GM23338 (cell line): ENCODE measurements around the gene CD86. TPM values are rescaled to one million over a fixed set of nuclear protein-coding genes. Genes with fewer than 3 reads are reported as not detected.

Experiments used
- ATAC-seq: fragments of 200-7000 bp; cut with Tn5 transposase; 3 replicates; pipeline ENCODE4 v1.9.1; 2020
- DNase-seq: peaks from one replicate; pipeline ENCODE4 v3.0.0-alpha.2; 2015; ENCODE audit warnings: low spot score
- H2AFZ ChIP-seq: fragments of 200-600 bp; sonication (generic); 2 replicates; pipeline ENCODE4 v1.8.0; 2016; ENCODE audit warnings: antibody characterized with exemption, mild to moderate bottlenecking, moderate library complexity
- H3F3A ChIP-seq: fragments of 200-600 bp; sonication (generic); replicated peaks from 2 replicates; pipeline ENCODE4 v1.8.0; 2017; ENCODE audit warnings: antibody characterized with exemption, mixed run types, low read depth
- H3K27ac ChIP-seq: fragments of 200-600 bp; sonication (generic); 2 replicates; pipeline ENCODE4 v1.6.1; 2016; ENCODE audit warnings: low read depth
- H3K27me3 ChIP-seq: fragments of 200-600 bp; sonication (generic); 2 replicates; pipeline ENCODE4 v1.8.0; 2016; ENCODE audit warnings: mild to moderate bottlenecking, mixed run types, moderate library complexity; ENCODE audit not compliant: insufficient read depth
- H3K36me3 ChIP-seq: fragments of 200-600 bp; sonication (generic); 2 replicates; pipeline ENCODE4 v1.8.0; 2016; ENCODE audit warnings: mild to moderate bottlenecking; ENCODE audit not compliant: insufficient read depth
- H3K4me1 ChIP-seq: fragments of 200-600 bp; sonication (generic); 2 replicates; pipeline ENCODE4 v1.8.0; 2016; ENCODE audit warnings: mild to moderate bottlenecking, moderate library complexity; ENCODE audit not compliant: insufficient read depth
- H3K4me2 ChIP-seq: fragments of 200-600 bp; sonication (generic); 2 replicates; pipeline ENCODE4 v1.7.1; 2017; ENCODE audit warnings: mixed run types
- H3K4me3 ChIP-seq: fragments of 200-600 bp; sonication (generic); 2 replicates; pipeline ENCODE4 v1.6.1; 2016; ENCODE audit warnings: mixed run types
- H3K79me2 ChIP-seq: fragments of 200-600 bp; sonication (generic); replicated peaks from 2 replicates; pipeline ENCODE4 v1.8.0; 2017; ENCODE audit warnings: mild to moderate bottlenecking; ENCODE audit not compliant: insufficient read depth
- H3K9me2 ChIP-seq: fragments of 200-600 bp; sonication (generic); 2 replicates; pipeline ENCODE4 v1.8.0; 2017; ENCODE audit not compliant: insufficient read depth
- H4K20me1 ChIP-seq: fragments of 200-600 bp; sonication (generic); replicated peaks from 2 replicates; pipeline ENCODE4 v1.8.0; 2017; ENCODE audit warnings: mild to moderate bottlenecking; ENCODE audit not compliant: insufficient read depth
- H3K27ac Mint-ChIP-seq: 2 replicates; pipeline ENCODE4 v1.8.0; 2020; ENCODE audit warnings: inconsistent platforms, mild to moderate bottlenecking, moderate library complexity, mixed read lengths
- H3K27me3 Mint-ChIP-seq: 3 replicates; pipeline ENCODE4 v1.8.0; 2022; ENCODE audit warnings: low read depth, mild to moderate bottlenecking, moderate library complexity, mixed read lengths, inconsistent platforms; ENCODE audit not compliant: insufficient read depth, poor library complexity
- H3K36me3 Mint-ChIP-seq: 3 replicates; pipeline ENCODE4 v1.8.0; 2021; ENCODE audit warnings: low read depth, mild to moderate bottlenecking, inconsistent platforms, moderate library complexity, mixed read lengths
- H3K4me1 Mint-ChIP-seq: 3 replicates; pipeline ENCODE4 v1.8.0; 2020; ENCODE audit warnings: mild to moderate bottlenecking, inconsistent platforms, mixed read lengths
- H3K4me3 Mint-ChIP-seq: 3 replicates; pipeline ENCODE4 v1.8.0; 2021; ENCODE audit warnings: moderate library complexity, mild to moderate bottlenecking, inconsistent platforms, mixed read lengths
- H3K9me3 Mint-ChIP-seq: 3 replicates; pipeline ENCODE4 v1.8.0; 2020; ENCODE audit warnings: moderate library complexity, mild to moderate bottlenecking, inconsistent platforms, mixed read lengths
- EZH2phosphoT487 ChIP-seq: fragments of 200-600 bp; sonication (generic); IDR thresholded peaks from one replicate; pipeline ENCODE4 v1.8.1; 2018; ENCODE audit warnings: antibody characterized with exemption; ENCODE audit not compliant: unreplicated experiment
- JUNB ChIP-seq: IDR thresholded peaks from one replicate; pipeline ENCODE4 v1.6.1; 2016; ENCODE audit warnings: antibody characterized with exemption; ENCODE audit not compliant: unreplicated experiment
- NANOG ChIP-seq: IDR thresholded peaks from 2 replicates; pipeline ENCODE4 v1.6.1; 2016; ENCODE audit warnings: antibody characterized with exemption, borderline replicate concordance
- REST ChIP-seq: IDR thresholded peaks from one replicate; pipeline ENCODE4 v1.6.1; 2018; ENCODE audit warnings: antibody characterized with exemption; ENCODE audit not compliant: unreplicated experiment
- STAT1 ChIP-seq: IDR thresholded peaks from one replicate; pipeline ENCODE4 v1.6.1; 2016; ENCODE audit warnings: antibody characterized with exemption; ENCODE audit not compliant: unreplicated experiment
- ZNF462 ChIP-seq: fragments of 250-450 bp; sonication (Bioruptor Pico); IDR thresholded peaks from 2 replicates; pipeline ENCODE4 v1.5.0; 2020; ENCODE audit warnings: mild to moderate bottlenecking, moderate library complexity
- polyA plus RNA-seq: library from polyadenylated mRNA; unstranded; fragments of >200 nt; fragmentation: Nextera tagmentation; extraction: Ambion mirVana; gene quantifications from 2 replicates; pipeline ENCODE4 v1.2.1, GENCODE V29; 2016
- total RNA-seq: library from RNA; depleted of rRNA; stranded (reverse); fragments of >200 nt; shearing (Covaris generic); gene quantifications from 2 replicates; pipeline ENCODE4 v1.2.3, GENCODE V29; 2014

Gene CD86
- total and polyA plus RNA-seq, 2 experiments from 2014 or later = 0.97 TPM; not detected in 1

GRCh38 chr3:122085673-122086072 is 30.5 kb downstream of the CD86 start (continued):
- no peak for TF ChIP-seq ZNF462 (CRISPR knock-in tag)

GRCh38 chr3:122088531-122088930 is 33.4 kb downstream of the CD86 start:
- Histone ChIP-seq H3K27me3 (no peaks in the 10 kb centered on the region), H3K36me3 (no peaks in the 10 kb centered on the region), H3K9me2 (no peaks in the 10 kb centered on the region), H3K4me2 (no peak overlapping the region), H3F3A (no peaks in the 10 kb centered on the region), H4K20me1 (no peaks in the 10 kb centered on the region), H3K79me2 (no peaks in the 10 kb centered on the region), H3K4me3 (no peak overlapping the region), H3K27ac (no peak overlapping the region), H3K4me1 (no peaks in the 10 kb centered on the region), H2AFZ (no peak overlapping the region)
- DNase-seq (no peak), ATAC-seq (no peak)
- TF ChIP-seq STAT1 = no peak
- no peak for TF ChIP-seq NANOG
- TF ChIP-seq REST = no peak
- TF ChIP-seq JUNB = no peak
- no peak for TF ChIP-seq EZH2phosphoT487
- H3K4me3 Mint-ChIP-seq = no peak overlapping the region
- no peaks in the 10 kb centered on the region for H3K4me1 Mint-ChIP-seq
- peaks cover 5% of the 10 kb centered on the region for H3K27me3 Mint-ChIP-seq
- H3K36me3 Mint-ChIP-seq = no peaks in the 10 kb centered on the region
- no peak overlapping the region for H3K27ac Mint-ChIP-seq
- H3K9me3 Mint-ChIP-seq = no peaks in the 10 kb centered on the region
